ENCODE measurements around the gene ITGA6. TPM values are rescaled to one million over a fixed set of nuclear protein-coding genes. Genes with fewer than 3 reads are reported as not detected.

ITGA6 gene
- polyA plus RNA-seq, 4 donors = 33.2 to 81.0 (median 48.4) TPM

GRCh38 chr2:172408143-172408766 is 19.1 kb upstream of the ITGA6 start:
- no peaks in the 10 kb centered on the region for H3K4me1 ChIP-seq (ENCODE audit: control insufficient read depth in 3 of 3, insufficient read depth in 2 of 3, low read depth in 1 of 3, low read length in 2 of 3)
- 34 to 57% (median 35%) methylated on average over 4 of the region's 4 CpGs for WGBS, 3 donors
- no peaks in the 10 kb centered on the region for H3K27me3 ChIP-seq (ENCODE audit: control insufficient read depth in 3 of 3, insufficient read depth in 3 of 3, low read length in 3 of 3)
- DNase-seq (peak in 1 of 2 donors; percentile 39), FAIRE-seq (no peak)
- H3K4me3 ChIP-seq (ENCODE audit: low read depth in 1 of 3, low read length in 3 of 3) = no peak overlapping the region
- no peak overlapping the region for H3K27ac ChIP-seq (ENCODE audit: low read depth in 1 of 3, low read length in 2 of 3)
- H3K36me3 ChIP-seq (ENCODE audit: control insufficient read depth in 3 of 3, insufficient read depth in 2 of 3, low read depth in 1 of 3, low read length in 3 of 3) = no peaks in the 10 kb centered on the region
- H3K9me3 ChIP-seq (ENCODE audit: control insufficient read depth in 2 of 2, insufficient read depth in 1 of 2, low read depth in 1 of 2, low read length in 1 of 2) = no peaks in the 10 kb centered on the region

GRCh38 chr2:172409042-172409441 is 18.3 kb upstream of the ITGA6 start:
- Histone ChIP-seq H3K27me3 (ENCODE audit: control insufficient read depth in 3 of 3, insufficient read depth in 3 of 3, low read length in 3 of 3) (no peaks in the 10 kb centered on the region), H3K27ac (ENCODE audit: low read depth in 1 of 3, low read length in 2 of 3) (no peak overlapping the region), H3K9me3 (ENCODE audit: control insufficient read depth in 2 of 2, insufficient read depth in 1 of 2, low read depth in 1 of 2, low read length in 1 of 2) (no peaks in the 10 kb centered on the region), H3K36me3 (ENCODE audit: control insufficient read depth in 3 of 3, insufficient read depth in 2 of 3, low read depth in 1 of 3, low read length in 3 of 3) (no peaks in the 10 kb centered on the region), H3K4me3 (ENCODE audit: low read depth in 1 of 3, low read length in 3 of 3) (no peak overlapping the region), H3K4me1 (ENCODE audit: control insufficient read depth in 3 of 3, insufficient read depth in 2 of 3, low read depth in 1 of 3, low read length in 2 of 3) (no peaks in the 10 kb centered on the region)
- no peak for DNase-seq
- WGBS, 3 donors = 3 to 23% (median 9%) methylated on average over 1 of the region's 1 CpG
- no peak for FAIRE-seq

GRCh38 chr2:172412984-172413492 is 14.3 kb upstream of the ITGA6 start:
- no peak overlapping the region for H3K27ac ChIP-seq (ENCODE audit: low read depth in 1 of 3, low read length in 2 of 3)
- no peaks in the 10 kb centered on the region for H3K36me3 ChIP-seq (ENCODE audit: control insufficient read depth in 3 of 3, insufficient read depth in 2 of 3, low read depth in 1 of 3, low read length in 3 of 3)
- peaks cover 0 to 6% of the 10 kb centered on the region in 2 donors for H3K9me3 ChIP-seq (ENCODE audit: control insufficient read depth in 2 of 2, insufficient read depth in 1 of 2, low read depth in 1 of 2, low read length in 1 of 2)
- peaks cover 0 to 6% (median 0%) of the 10 kb centered on the region in 3 donors for H3K4me1 ChIP-seq (ENCODE audit: control insufficient read depth in 3 of 3, insufficient read depth in 2 of 3, low read depth in 1 of 3, low read length in 2 of 3)
- 75 to 77% (median 75%) methylated on average over 5 of the region's 5 CpGs for WGBS, 3 donors
- DNase-seq (no peak), FAIRE-seq (no peak)
- no peak overlapping the region for H3K4me3 ChIP-seq (ENCODE audit: low read depth in 1 of 3, low read length in 3 of 3)
- H3K27me3 ChIP-seq (ENCODE audit: control insufficient read depth in 3 of 3, insufficient read depth in 3 of 3, low read length in 3 of 3) = peaks cover 0 to 2% (median 0%) of the 10 kb centered on the region in 3 donors

GRCh38 chr2:172415157-172415864 is 12.1 kb upstream of the ITGA6 start:
- Histone ChIP-seq H3K36me3 (ENCODE audit: control insufficient read depth in 3 of 3, insufficient read depth in 2 of 3, low read depth in 1 of 3, low read length in 3 of 3) (no peaks in the 10 kb centered on the region), H3K9me3 (ENCODE audit: control insufficient read depth in 2 of 2, insufficient read depth in 1 of 2, low read depth in 1 of 2, low read length in 1 of 2) (peaks cover 0 to 6% of the 10 kb centered on the region in 2 donors), H3K27me3 (ENCODE audit: control insufficient read depth in 3 of 3, insufficient read depth in 3 of 3, low read length in 3 of 3) (peaks cover 0 to 2% (median 0%) of the 10 kb centered on the region in 3 donors), H3K27ac (ENCODE audit: low read depth in 1 of 3, low read length in 2 of 3) (no peak overlapping the region), H3K4me3 (ENCODE audit: low read depth in 1 of 3, low read length in 3 of 3) (no peak overlapping the region), H3K4me1 (ENCODE audit: control insufficient read depth in 3 of 3, insufficient read depth in 2 of 3, low read depth in 1 of 3, low read length in 2 of 3) (peaks cover 0 to 6% (median 0%) of the 10 kb centered on the region in 3 donors)
- DNase-seq (no peak), FAIRE-seq (no peak)
- 41 to 57% (median 46%) methylated on average over 4 of the region's 4 CpGs for WGBS, 3 donors

DNA sequence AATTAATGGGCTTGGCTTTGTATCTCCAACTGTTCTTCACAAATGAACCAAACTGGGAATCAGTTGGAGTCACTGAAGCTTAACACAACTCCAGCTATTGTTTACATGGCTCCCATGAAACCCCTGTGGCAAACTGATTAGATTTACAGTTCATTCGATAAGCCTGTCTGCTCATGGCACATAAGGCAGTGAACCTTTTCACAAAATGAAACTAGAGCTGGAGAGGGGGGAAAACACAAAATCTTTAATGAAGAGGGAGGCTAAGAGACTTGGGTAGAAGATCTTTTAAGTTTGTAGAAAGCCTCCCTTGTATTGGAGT is 11.6 kb upstream of the ITGA6 start:
- DNase-seq (no peak), FAIRE-seq (no peak)
- Histone ChIP-seq H3K27me3 (ENCODE audit: control insufficient read depth in 3 of 3, insufficient read depth in 3 of 3, low read length in 3 of 3) (peaks cover 0 to 2% (median 0%) of the 10 kb centered on the region in 3 donors), H3K4me3 (ENCODE audit: low read depth in 1 of 3, low read length in 3 of 3) (no peak overlapping the region), H3K9me3 (ENCODE audit: control insufficient read depth in 2 of 2, insufficient read depth in 1 of 2, low read depth in 1 of 2, low read length in 1 of 2) (peaks cover 0 to 6% of the 10 kb centered on the region in 2 donors), H3K4me1 (ENCODE audit: control insufficient read depth in 3 of 3, insufficient read depth in 2 of 3, low read depth in 1 of 3, low read length in 2 of 3) (peaks cover 0 to 6% (median 0%) of the 10 kb centered on the region in 3 donors), H3K36me3 (ENCODE audit: control insufficient read depth in 3 of 3, insufficient read depth in 2 of 3, low read depth in 1 of 3, low read length in 3 of 3) (no peaks in the 10 kb centered on the region), H3K27ac (ENCODE audit: low read depth in 1 of 3, low read length in 2 of 3) (no peak overlapping the region)
- 8 to 62% (median 40%) methylated on average over 1 of the region's 1 CpG for WGBS, 3 donors

GRCh38 chr2:172416447-172417058 is 10.8 kb upstream of the ITGA6 start:
- Histone ChIP-seq H3K4me1 (ENCODE audit: control insufficient read depth in 3 of 3, insufficient read depth in 2 of 3, low read depth in 1 of 3, low read length in 2 of 3) (peaks cover 0 to 6% (median 0%) of the 10 kb centered on the region in 3 donors), H3K36me3 (ENCODE audit: control insufficient read depth in 3 of 3, insufficient read depth in 2 of 3, low read depth in 1 of 3, low read length in 3 of 3) (no peaks in the 10 kb centered on the region), H3K27me3 (ENCODE audit: control insufficient read depth in 3 of 3, insufficient read depth in 3 of 3, low read length in 3 of 3) (peaks cover 0 to 2% (median 0%) of the 10 kb centered on the region in 3 donors), H3K9me3 (ENCODE audit: control insufficient read depth in 2 of 2, insufficient read depth in 1 of 2, low read depth in 1 of 2, low read length in 1 of 2) (peaks cover 0 to 6% of the 10 kb centered on the region in 2 donors), H3K27ac (ENCODE audit: low read depth in 1 of 3, low read length in 2 of 3) (no peak overlapping the region), H3K4me3 (ENCODE audit: low read depth in 1 of 3, low read length in 3 of 3) (no peak overlapping the region)
- WGBS, 3 donors = 89 to 100% (median 100%) methylated on average over 1 of the region's 1 CpG
- DNase-seq = no peak
- FAIRE-seq = no peak

DNA sequence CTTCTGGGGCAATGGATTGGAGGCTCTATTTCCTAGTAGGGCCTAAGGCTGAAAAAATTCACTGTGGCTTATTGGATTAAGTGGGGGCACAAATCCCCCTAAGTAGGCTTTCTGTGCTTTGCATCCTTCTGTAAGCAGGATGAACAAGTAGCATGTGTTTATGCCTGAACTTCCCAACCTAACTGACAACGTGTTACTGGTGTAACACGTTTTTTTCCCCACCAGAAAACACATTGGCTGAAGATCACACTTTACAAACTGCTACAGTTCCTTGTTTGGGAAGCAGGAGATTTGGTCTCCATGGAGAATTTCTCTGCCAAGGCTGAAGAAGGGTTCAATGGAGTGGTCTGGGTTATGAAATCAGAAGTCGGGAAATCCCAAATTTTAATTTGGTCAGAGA is 7.2 kb upstream of the ITGA6 start:
- no peak for FAIRE-seq
- 63 to 73% (median 69%) methylated on average over 3 of the region's 3 CpGs for WGBS, 3 donors
- H3K27ac ChIP-seq (ENCODE audit: low read depth in 1 of 3, low read length in 2 of 3) = no peak overlapping the region

GRCh38 chr2:172423160-172423559 is 4.2 kb upstream of the ITGA6 start:
- DNase-seq (no peak), FAIRE-seq (no peak)
- Histone ChIP-seq H3K9me3 (ENCODE audit: control insufficient read depth in 2 of 2, insufficient read depth in 1 of 2, low read depth in 1 of 2, low read length in 1 of 2) (no peaks in the 10 kb centered on the region), H3K4me1 (ENCODE audit: control insufficient read depth in 3 of 3, insufficient read depth in 2 of 3, low read depth in 1 of 3, low read length in 2 of 3) (peaks cover 0 to 6% (median 3%) of the 10 kb centered on the region in 3 donors), H3K27ac (ENCODE audit: low read depth in 1 of 3, low read length in 2 of 3) (no peak overlapping the region), H3K4me3 (ENCODE audit: low read depth in 1 of 3, low read length in 3 of 3) (no peak overlapping the region), H3K36me3 (ENCODE audit: control insufficient read depth in 3 of 3, insufficient read depth in 2 of 3, low read depth in 1 of 3, low read length in 3 of 3) (no peaks in the 10 kb centered on the region), H3K27me3 (ENCODE audit: control insufficient read depth in 3 of 3, insufficient read depth in 3 of 3, low read length in 3 of 3) (no peaks in the 10 kb centered on the region)
- 77 to 90% (median 80%) methylated on average over 6 of the region's 6 CpGs for WGBS, 3 donors

More for the DNA sequence above, 7.2 kb upstream of the ITGA6 start:
- H3K36me3 ChIP-seq (ENCODE audit: control insufficient read depth in 3 of 3, insufficient read depth in 2 of 3, low read depth in 1 of 3, low read length in 3 of 3) = no peaks in the 10 kb centered on the region
- peaks cover 0 to 6% of the 10 kb centered on the region in 2 donors for H3K9me3 ChIP-seq (ENCODE audit: control insufficient read depth in 2 of 2, insufficient read depth in 1 of 2, low read depth in 1 of 2, low read length in 1 of 2)
- H3K4me3 ChIP-seq (ENCODE audit: low read depth in 1 of 3, low read length in 3 of 3) = no peak overlapping the region
- peaks cover 0 to 6% (median 0%) of the 10 kb centered on the region in 3 donors for H3K4me1 ChIP-seq (ENCODE audit: control insufficient read depth in 3 of 3, insufficient read depth in 2 of 3, low read depth in 1 of 3, low read length in 2 of 3)
- H3K27me3 ChIP-seq (ENCODE audit: control insufficient read depth in 3 of 3, insufficient read depth in 3 of 3, low read length in 3 of 3) = peaks cover 0 to 2% (median 0%) of the 10 kb centered on the region in 3 donors
- no peak for DNase-seq
